Endodermal cell (in vitro differentiated cells): ENCODE results near the gene GYS1. TPM values are rescaled to one million over a fixed set of nuclear protein-coding genes. Genes with fewer than 3 reads are reported as not detected.

Source experiments
- DNase-seq: peaks from one replicate; pipeline ENCODE4 v3.0.0-alpha.2; 2017
- H3K27ac ChIP-seq: 2 replicates; pipeline ENCODE4 v1.5.1; 2013; ENCODE audit warnings: mild to moderate bottlenecking, low read depth, low read length, moderate library complexity
- H3K27me3 ChIP-seq: 2 replicates; pipeline ENCODE4 v1.6.1; 2013; ENCODE audit warnings: mild to moderate bottlenecking, low read length, moderate library complexity; ENCODE audit not compliant: insufficient read depth, control insufficient read depth, poor library complexity, severe bottlenecking
- H3K36me3 ChIP-seq: 2 replicates; pipeline ENCODE4 v1.7.0; 2013; ENCODE audit warnings: mild to moderate bottlenecking, low read length, moderate library complexity; ENCODE audit not compliant: control insufficient read depth, insufficient read depth
- H3K4me1 ChIP-seq: one replicate; pipeline ENCODE4 v1.7.0; 2013; ENCODE audit warnings: low read length; ENCODE audit not compliant: control insufficient read depth, insufficient read depth
- H3K4me3 ChIP-seq: 2 replicates; pipeline ENCODE4 v1.5.1; 2013; ENCODE audit warnings: mild to moderate bottlenecking, low read length, moderate library complexity
- H3K9ac ChIP-seq: 2 replicates; pipeline ENCODE4 v1.6.1; 2013; ENCODE audit warnings: mild to moderate bottlenecking, low read length, moderate library complexity; ENCODE audit not compliant: poor library complexity, severe bottlenecking; ENCODE audit errors: extremely low read depth
- H3K9me3 ChIP-seq: 2 replicates; pipeline ENCODE4 v1.6.1; 2013; ENCODE audit warnings: mild to moderate bottlenecking, low read length, moderate library complexity; ENCODE audit not compliant: control insufficient read depth
- H3K27ac Mint-ChIP-seq: 2 replicates; pipeline ENCODE4 v1.8.0; 2020; ENCODE audit warnings: mixed read lengths
- H3K27me3 Mint-ChIP-seq: 2 replicates; pipeline ENCODE4 v1.8.0; 2021; ENCODE audit warnings: mild to moderate bottlenecking, mixed read lengths; ENCODE audit not compliant: insufficient read depth
- H3K36me3 Mint-ChIP-seq: 2 replicates; pipeline ENCODE4 v1.8.0; 2020; ENCODE audit warnings: low read depth, mixed read lengths
- H3K4me1 Mint-ChIP-seq: 2 replicates; pipeline ENCODE4 v1.8.0; 2020; ENCODE audit warnings: mixed read lengths
- H3K4me3 Mint-ChIP-seq: 2 replicates; pipeline ENCODE4 v1.8.0; 2020; ENCODE audit warnings: mild to moderate bottlenecking, moderate library complexity, mixed read lengths
- H3K9me3 Mint-ChIP-seq: 2 replicates; pipeline ENCODE4 v1.8.0; 2020; ENCODE audit warnings: mild to moderate bottlenecking, mixed read lengths
- CTCF ChIP-seq: fragments of 200-600 bp; sonication (generic); conservative IDR thresholded peaks from 2 replicates; pipeline ENCODE4 v1.5.0; 2021; ENCODE audit warnings: antibody characterized with exemption, mild to moderate bottlenecking
- WGBS, 2 experiments: methylation state at CpG; one replicate each; pipeline versions ENCODE4 v1.1.5 to v1.1.7; 2013; ENCODE audit warnings: missing lambda C conversion rate in 2 of 2, mixed read lengths in 1 of 2; ENCODE audit not compliant: insufficient coverage in 1 of 2, insufficient read length in 1 of 2; 5-methylcytosine and 5-hydroxymethylcytosine counted together
- total RNA-seq, 2 donors: library from RNA; stranded (reverse); fragmentation: NEBNext Ultra II Directional in 1 of 2; extraction: Animal tissue kit (Norgen Biotek cat#: 25700) in 1 of 2; gene quantifications; 2 replicates in 1 of 2; 3 replicates in 1 of 2; pipeline ENCODE4 v1.2.1, GENCODE V29; 2021

GYS1 gene
- total RNA-seq, 2 donors from 2014 or later: 63.5 to 69.1 TPM

- Histone ChIP-seq H3K36me3 (peaks cover 22% of the 10 kb centered on the region), H3K9me3 (no peaks in the 10 kb centered on the region), H3K4me3 (no peak overlapping the region), H3K27me3 (no peaks in the 10 kb centered on the region), H3K27ac (no peak overlapping the region), H3K4me1 (no peaks in the 10 kb centered on the region), H3K9ac (no peak overlapping the region)
- Mint-ChIP-seq H3K4me3 (no peak overlapping the region), H3K27me3 (no peaks in the 10 kb centered on the region), H3K36me3 (peaks cover 40% of the 10 kb centered on the region), H3K27ac (no peak overlapping the region), H3K9me3 (no peaks in the 10 kb centered on the region), H3K4me1 (no peaks in the 10 kb centered on the region)
- 90 to 91% methylated on average over 13 to 18 of the region's 18 CpGs for WGBS, 2 experiments
- no peak for TF ChIP-seq CTCF
- DNase-seq: no peak
Measured at GRCh38 chr19:49010453-49010852, 17.3 kb upstream of the GYS1 start.

GRCh38 chr19:49009828-49010227 is 16.7 kb upstream of the GYS1 start:
- no peak overlapping the region for H3K9ac ChIP-seq
- no peak overlapping the region for H3K4me3 ChIP-seq
- no peaks in the 10 kb centered on the region for H3K27me3 ChIP-seq
- Mint-ChIP-seq H3K27me3 (no peaks in the 10 kb centered on the region), H3K27ac (no peak overlapping the region), H3K36me3 (peaks cover 39% of the 10 kb centered on the region), H3K4me1 (no peaks in the 10 kb centered on the region), H3K4me3 (no peak overlapping the region), H3K9me3 (no peaks in the 10 kb centered on the region)
- DNase-seq: no peak
- H3K36me3 ChIP-seq: peaks cover 22% of the 10 kb centered on the region
- TF ChIP-seq CTCF: no peak
- 93 to 99% methylated on average over 14 to 18 of the region's 18 CpGs for WGBS, 2 experiments
- H3K9me3 ChIP-seq: no peaks in the 10 kb centered on the region
- no peaks in the 10 kb centered on the region for H3K4me1 ChIP-seq
- no peak overlapping the region for H3K27ac ChIP-seq

- H3K36me3 ChIP-seq: peaks cover 46% of the 10 kb centered on the region
- TF ChIP-seq CTCF: no peak
- H3K27ac Mint-ChIP-seq: no peak overlapping the region
- no peak overlapping the region for H3K4me3 ChIP-seq
- H3K4me1 Mint-ChIP-seq: no peaks in the 10 kb centered on the region
- WGBS, 2 experiments: 96 to 97% methylated on average over 15 to 22 of the region's 22 CpGs
- H3K36me3 Mint-ChIP-seq: peaks cover 31% of the 10 kb centered on the region
- H3K9me3 ChIP-seq: no peaks in the 10 kb centered on the region
- H3K4me3 Mint-ChIP-seq: no peak overlapping the region
- H3K27me3 Mint-ChIP-seq: no peaks in the 10 kb centered on the region
- no peak overlapping the region for H3K27ac ChIP-seq
- no peaks in the 10 kb centered on the region for H3K9me3 Mint-ChIP-seq
- no peak overlapping the region for H3K9ac ChIP-seq
- no peaks in the 10 kb centered on the region for H3K27me3 ChIP-seq
- H3K4me1 ChIP-seq: no peaks in the 10 kb centered on the region
- no peak for DNase-seq
Measured at GRCh38 chr19:49006905-49007304, 13.8 kb upstream of the GYS1 start.
